ENCODE measurements around the gene SPHK2.
A peak's percentile ranks its signal among the peaks of the same experiment; 100 is the strongest.

The SPHK2 gene

GRCh38 chr19:48654299-48655059, 35.2 kb downstream of the SPHK2 start (continued):
- no peak for TF ChIP-seq ZNF658 (tag by site-specific recombination; IDR thresholded peaks at IDR 0.05)
- no peak for TF ChIP-seq ZNF837 (tag by site-specific recombination; IDR thresholded peaks at IDR 0.05)
- TF ChIP-seq ZBTB6 (tag by site-specific recombination; IDR thresholded peaks at IDR 0.05) = no peak
- no peak for TF ChIP-seq ZNF138 (tag by site-specific recombination; IDR thresholded peaks at IDR 0.05; ENCODE audit: borderline replicate concordance)
- peak; percentile 78 for TF ChIP-seq ZNF16 (tag by site-specific recombination; IDR thresholded peaks at IDR 0.05; ENCODE audit: low read depth)
- TF ChIP-seq ZNF223 (tag by site-specific recombination; IDR thresholded peaks at IDR 0.05) = no peak
- TF ChIP-seq KLF10 (tag by site-specific recombination; IDR thresholded peaks at IDR 0.05) = no peak
- TF ChIP-seq ZNF362 (tag by site-specific recombination; IDR thresholded peaks at IDR 0.05) = no peak
- no peak for TF ChIP-seq GFI1B (tag by site-specific recombination; IDR thresholded peaks at IDR 0.05)
- TF ChIP-seq ZXDB (tag by site-specific recombination; IDR thresholded peaks at IDR 0.05) = no peak
- TF ChIP-seq ZNF155 (tag by site-specific recombination; IDR thresholded peaks at IDR 0.05) = no peak
- no peak for TF ChIP-seq ZNF423 (tag by site-specific recombination; IDR thresholded peaks at IDR 0.05)
- no peak for TF ChIP-seq PBX3 (CRISPR knock-in tag; IDR thresholded peaks at IDR 0.05)
- no peak for TF ChIP-seq ZNF473 (tag by site-specific recombination; IDR thresholded peaks at IDR 0.05)
- TF ChIP-seq REST (tag by site-specific recombination; IDR thresholded peaks at IDR 0.05) = no peak
- no peak for TF ChIP-seq ZNF391 (tag by site-specific recombination; IDR thresholded peaks at IDR 0.05; ENCODE audit: borderline replicate concordance, low read depth)
- TF ChIP-seq ZNF132 (tag by site-specific recombination; IDR thresholded peaks at IDR 0.05; ENCODE audit: borderline replicate concordance) = no peak
- TF ChIP-seq ZNF580 (tag by site-specific recombination; IDR thresholded peaks at IDR 0.05) = no peak
- TF ChIP-seq KLF8 (tag by site-specific recombination; IDR thresholded peaks at IDR 0.05) = no peak
- no peak for TF ChIP-seq ZNF521 (tag by site-specific recombination; IDR thresholded peaks at IDR 0.05)

All from HEK293 (cell line).